GM12878 (cell line): ENCODE results near the gene PDLIM3. TPM values are rescaled to one million over a fixed set of nuclear protein-coding genes. Genes with fewer than 3 reads are reported as not detected.

ENCODE experiments used
- polyA plus RNA-seq, 11 experiments: library from polyadenylated mRNA; depleted of rRNA in 4 of 11; unstranded in 6 of 11; stranded (reverse) in 5 of 11; fragments of >200 nt; fragmentation: Nextera tagmentation in 4 of 11; fragmentation: Illumina TruSeq in 1 of 11; extraction: Ambion mirVana in 4 of 11; extraction: Trizol in 1 of 11; gene quantifications; 1 replicate in 1 of 11; 2 replicates in 10 of 11; pipeline versions ENCODE4 v1.2.1 to v1.2.3, GENCODE V29; 2011 to 2016; ENCODE audit warnings: inconsistent platforms in 2 of 11, missing spikeins in 2 of 11, low read depth in 1 of 11
- total RNA-seq, 4 experiments: library from RNA; depleted of rRNA in 3 of 4; stranded (reverse); fragments of >200 nt in 3 of 4; fragmentation: Illumina TruSeq in 1 of 4; extraction: Trizol in 1 of 4; gene quantifications; 2 replicates each; pipeline versions ENCODE4 v1.2.1 to v1.2.3, GENCODE V29; 2013 to 2021

Gene PDLIM3
- total and polyA plus RNA-seq, 10 of the 15 experiments (the other 5 are each of a cell fraction or from before 2014, with no cell fraction given), result 0.04 to 0.43 (median 0.08) TPM; not detected in 7

Other genes starting within 250 kb of the PDLIM3 start
- 0.82 and 0.85 TPM in 2 replicates for gene LRP2BP, start 139.6 kb downstream of the PDLIM3 start, total RNA-seq (2014; rRNA removed)
- gene LRP2BP, start 139.6 kb downstream of the PDLIM3 start, total RNA-seq (2014; rRNA removed; fragmentation: Illumina TruSeq; extraction: Trizol), result 0.55 and 0.81 TPM in 2 replicates
- gene LRP2BP, start 139.6 kb downstream of the PDLIM3 start, total RNA-seq (2021), result 0.48 and 0.62 TPM in 2 replicates
- 1.2 and 2.3 TPM in 2 replicates for gene LRP2BP, start 139.6 kb downstream of the PDLIM3 start, polyA plus RNA-seq (2011; rRNA removed)
- 0.16 and 0.29 TPM in 2 replicates for gene LRP2BP, start 139.6 kb downstream of the PDLIM3 start, polyA plus RNA-seq (2014; fragmentation: Illumina TruSeq; extraction: Trizol)
- 1 to 10 TPM; 1.5 to 2.3 TPM for gene LRP2BP, start 139.6 kb downstream of the PDLIM3 start, polyA plus RNA-seq (2014; fragmentation: Nextera tagmentation; extraction: Ambion mirVana)
- 0.27 and 0.39 TPM in 2 replicates for gene LRP2BP, start 139.6 kb downstream of the PDLIM3 start, polyA plus RNA-seq (2014; rRNA removed)
- 1 to 10 TPM; 4.5 to 5.2 TPM for gene LRP2BP, start 139.6 kb downstream of the PDLIM3 start, polyA plus RNA-seq (2016; fragmentation: Nextera tagmentation; extraction: Ambion mirVana)
- gene ANKRD37, start 138.7 kb downstream of the PDLIM3 start, total RNA-seq (2014; rRNA removed), result 21.0 and 26.8 TPM in 2 replicates
- 11.4 and 13.4 TPM in 2 replicates for gene ANKRD37, start 138.7 kb downstream of the PDLIM3 start, total RNA-seq (2014; rRNA removed; fragmentation: Illumina TruSeq; extraction: Trizol)
- gene ANKRD37, start 138.7 kb downstream of the PDLIM3 start, total RNA-seq (2021), result 18.6 and 19.9 TPM in 2 replicates
- 67.9 and 80.1 TPM in 2 replicates for gene ANKRD37, start 138.7 kb downstream of the PDLIM3 start, polyA plus RNA-seq (2011; rRNA removed)
- gene ANKRD37, start 138.7 kb downstream of the PDLIM3 start, polyA plus RNA-seq (2014; fragmentation: Illumina TruSeq; extraction: Trizol), result 9.9 and 10.6 TPM in 2 replicates
- 10 to 100 TPM; 24.1 to 24.2 TPM for gene ANKRD37, start 138.7 kb downstream of the PDLIM3 start, polyA plus RNA-seq (2014; fragmentation: Nextera tagmentation; extraction: Ambion mirVana)
- gene ANKRD37, start 138.7 kb downstream of the PDLIM3 start, polyA plus RNA-seq (2014; rRNA removed), result 23.5 and 32.2 TPM in 2 replicates
- 10 to 100 TPM; 52.1 to 57.3 TPM for gene ANKRD37, start 138.7 kb downstream of the PDLIM3 start, polyA plus RNA-seq (2016; fragmentation: Nextera tagmentation; extraction: Ambion mirVana)
- gene UFSP2, start 109.5 kb downstream of the PDLIM3 start, total RNA-seq (2014; rRNA removed), result 31.6 and 35.9 TPM in 2 replicates
- 34.5 and 37.4 TPM in 2 replicates for gene UFSP2, start 109.5 kb downstream of the PDLIM3 start, total RNA-seq (2014; rRNA removed; fragmentation: Illumina TruSeq; extraction: Trizol)
- 23.3 and 25.4 TPM in 2 replicates for gene UFSP2, start 109.5 kb downstream of the PDLIM3 start, total RNA-seq (2021)
- gene UFSP2, start 109.5 kb downstream of the PDLIM3 start, polyA plus RNA-seq (2011; rRNA removed), result 53.1 and 91.4 TPM in 2 replicates
- gene UFSP2, start 109.5 kb downstream of the PDLIM3 start, polyA plus RNA-seq (2014; fragmentation: Illumina TruSeq; extraction: Trizol), result 34.2 and 54.4 TPM in 2 replicates
- 10 to 100 TPM; 40.9 to 42.5 TPM for gene UFSP2, start 109.5 kb downstream of the PDLIM3 start, polyA plus RNA-seq (2014; fragmentation: Nextera tagmentation; extraction: Ambion mirVana)
- gene UFSP2, start 109.5 kb downstream of the PDLIM3 start, polyA plus RNA-seq (2014; rRNA removed), result 26.4 and 30.8 TPM in 2 replicates
- 10 to 100 TPM; 49.0 to 51.5 TPM for gene UFSP2, start 109.5 kb downstream of the PDLIM3 start, polyA plus RNA-seq (2016; fragmentation: Nextera tagmentation; extraction: Ambion mirVana)
- gene CCDC110, start 63.8 kb downstream of the PDLIM3 start, total RNA-seq (2014; rRNA removed), result 0.85 and 1.4 TPM in 2 replicates
- 2.3 TPM in 2 replicates for gene CCDC110, start 63.8 kb downstream of the PDLIM3 start, total RNA-seq (2014; rRNA removed; fragmentation: Illumina TruSeq; extraction: Trizol)
- gene CCDC110, start 63.8 kb downstream of the PDLIM3 start, total RNA-seq (2021), result 1.3 and 1.5 TPM in 2 replicates
- gene CCDC110, start 63.8 kb downstream of the PDLIM3 start, polyA plus RNA-seq (2011; rRNA removed), result 0.35 TPM in 1 of 2 replicates, not detected in the other
- gene CCDC110, start 63.8 kb downstream of the PDLIM3 start, polyA plus RNA-seq (2014; fragmentation: Illumina TruSeq; extraction: Trizol), result 1.3 and 2.1 TPM in 2 replicates
- gene CCDC110, start 63.8 kb downstream of the PDLIM3 start, polyA plus RNA-seq (2014; fragmentation: Nextera tagmentation; extraction: Ambion mirVana), result 1 to 10 TPM; 1.2 to 2.1 TPM
- 0.85 and 0.89 TPM in 2 replicates for gene CCDC110, start 63.8 kb downstream of the PDLIM3 start, polyA plus RNA-seq (2014; rRNA removed)
- 1 to 10 TPM; 2.4 to 3.1 TPM for gene CCDC110, start 63.8 kb downstream of the PDLIM3 start, polyA plus RNA-seq (2016; fragmentation: Nextera tagmentation; extraction: Ambion mirVana)